ENCODE results near the gene UGGT2.
"Not testable (repeated sequence)": the region's sequence is repeated elsewhere in the genome, so short reads cannot be mapped to it uniquely, and the experiment has no call there.

The UGGT2 gene

DNA sequence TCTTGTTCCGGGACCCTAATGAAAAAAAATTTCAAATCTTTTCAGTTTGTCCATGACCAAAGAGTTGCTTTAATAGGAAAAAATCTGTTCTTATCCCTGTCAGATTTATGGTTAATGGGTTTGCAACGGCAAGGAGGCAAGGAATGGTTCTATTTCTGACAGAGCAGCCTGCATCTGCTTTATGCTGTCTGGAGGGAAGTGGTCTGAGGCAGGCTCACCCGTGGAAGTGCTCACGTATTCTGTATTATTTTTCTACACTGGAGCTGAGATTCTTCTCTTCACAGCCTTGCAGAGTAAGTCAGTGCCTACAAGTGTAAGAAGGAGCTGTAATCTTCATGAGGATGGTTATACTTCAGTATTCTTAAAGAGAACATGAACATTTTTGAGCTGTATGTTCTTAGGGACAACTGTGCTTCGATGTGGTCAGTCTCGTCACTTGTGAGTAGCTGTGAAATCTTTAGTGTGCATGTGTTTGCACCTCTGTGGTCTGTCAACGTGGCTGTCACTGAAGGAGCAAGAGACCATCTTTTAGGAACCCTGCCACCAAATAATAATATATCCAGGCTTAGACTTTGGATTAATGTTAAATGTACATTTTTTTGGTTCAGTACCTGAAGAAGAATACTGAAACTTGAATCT lies 262.0 kb downstream of the UGGT2 start:
- DNase-seq = no peak

DNA sequence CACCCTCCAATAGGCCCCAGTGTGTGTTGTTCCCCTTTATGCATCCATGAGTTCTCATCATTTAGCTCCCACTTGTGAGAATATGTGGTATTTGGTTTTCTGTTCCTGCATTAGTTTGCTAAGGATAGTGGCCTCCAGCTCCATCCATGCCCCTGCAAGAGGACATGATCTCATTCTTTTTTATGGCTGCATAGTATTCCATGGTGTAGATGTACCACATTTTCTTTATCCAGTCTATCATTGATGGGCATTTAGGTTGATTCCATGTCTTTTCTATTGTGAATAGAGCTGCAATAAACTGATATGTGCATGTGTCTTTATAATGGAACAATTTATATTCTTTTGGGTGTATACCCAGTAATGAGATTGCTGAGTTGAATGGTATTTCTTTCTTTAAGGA lies 263.9 kb downstream of the UGGT2 start:
- not testable (repeated sequence) for DNase-seq

DNA sequence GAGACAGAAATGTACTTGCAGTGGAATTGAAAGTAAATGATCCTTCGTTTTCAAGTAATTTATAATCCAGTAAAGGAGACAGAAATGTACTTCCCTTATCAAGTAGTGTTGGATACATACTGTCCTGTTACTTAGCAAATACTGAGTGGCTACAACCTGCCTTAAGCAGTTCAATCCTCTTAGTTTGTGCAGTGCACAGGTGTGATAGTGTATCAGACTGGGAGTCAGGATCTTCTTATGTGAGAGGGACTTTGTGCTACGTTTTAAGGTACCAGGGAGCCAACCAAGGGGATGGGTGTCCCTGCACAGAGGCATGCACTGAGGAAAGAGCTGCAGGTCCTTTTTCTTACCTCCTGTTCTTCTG lies 265.1 kb downstream of the UGGT2 start:
- no peak for DNase-seq

GRCh38 chr13:95787356-95788099 lies 265.7 kb downstream of the UGGT2 start:
- DNase-seq = no peak

DNA sequence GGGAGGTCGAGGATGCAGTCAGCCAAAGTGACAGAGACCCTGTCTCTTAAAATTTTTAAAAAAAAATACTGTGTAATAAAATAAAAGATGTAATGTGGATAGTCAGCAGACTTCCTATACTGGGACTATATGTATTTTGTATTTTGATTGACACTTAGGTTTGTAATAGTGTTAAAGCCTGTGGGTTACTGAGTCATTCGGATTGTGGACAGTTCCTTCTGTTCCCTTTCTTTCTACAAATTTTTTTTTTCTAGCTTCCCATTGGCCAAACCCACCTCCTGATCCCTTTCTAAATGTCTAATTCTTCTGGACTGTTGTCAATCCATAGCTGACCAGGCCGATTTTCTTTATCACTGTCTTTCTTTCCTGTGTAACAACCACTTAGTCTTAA lies 268.3 kb downstream of the UGGT2 start:
- DNase-seq = no peak

GRCh38 chr13:95784161-95784899 lies 268.9 kb downstream of the UGGT2 start:
- DNase-seq = no peak

DNA sequence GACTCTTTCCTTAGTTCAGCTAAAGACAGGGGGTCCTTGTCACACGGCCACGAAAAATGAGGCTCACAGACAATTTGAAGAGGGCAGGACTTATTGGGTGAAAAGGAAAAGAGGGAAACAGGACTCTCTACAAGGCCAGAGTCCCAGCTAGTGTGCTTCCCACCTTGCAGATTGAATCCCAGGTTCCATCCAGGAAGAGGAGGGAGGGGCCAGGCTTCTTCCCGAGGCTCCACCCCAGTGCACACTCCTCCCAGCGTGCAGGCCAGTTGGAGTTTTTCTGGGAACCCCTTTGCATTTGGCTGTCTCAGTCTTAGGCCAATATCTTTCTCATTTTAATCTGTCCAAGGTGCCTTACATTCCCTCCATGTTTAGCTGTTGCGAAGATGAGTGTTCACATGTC lies 269.5 kb downstream of the UGGT2 start:
- DNase-seq = no peak

DNA sequence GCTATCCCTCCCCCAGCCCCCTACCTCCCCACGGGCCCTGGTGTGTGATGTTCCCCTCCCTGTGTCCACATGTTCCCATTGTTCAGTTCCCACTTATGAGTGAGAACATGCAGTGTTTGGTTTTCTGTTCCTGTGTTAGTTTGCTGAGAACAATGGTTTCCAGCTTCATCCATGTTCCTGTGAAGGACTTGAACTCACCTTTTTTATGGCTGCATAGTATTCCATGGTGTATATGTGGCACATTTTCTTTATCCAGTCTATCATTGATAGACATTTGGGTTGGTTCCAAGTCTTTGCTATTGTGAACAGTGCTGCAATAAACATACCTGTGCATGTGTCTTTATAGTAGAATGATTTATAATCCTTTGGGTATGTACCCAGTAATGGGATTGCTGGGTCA lies 271.3 kb downstream of the UGGT2 start:
- DNase-seq = not testable (repeated sequence)

DNA sequence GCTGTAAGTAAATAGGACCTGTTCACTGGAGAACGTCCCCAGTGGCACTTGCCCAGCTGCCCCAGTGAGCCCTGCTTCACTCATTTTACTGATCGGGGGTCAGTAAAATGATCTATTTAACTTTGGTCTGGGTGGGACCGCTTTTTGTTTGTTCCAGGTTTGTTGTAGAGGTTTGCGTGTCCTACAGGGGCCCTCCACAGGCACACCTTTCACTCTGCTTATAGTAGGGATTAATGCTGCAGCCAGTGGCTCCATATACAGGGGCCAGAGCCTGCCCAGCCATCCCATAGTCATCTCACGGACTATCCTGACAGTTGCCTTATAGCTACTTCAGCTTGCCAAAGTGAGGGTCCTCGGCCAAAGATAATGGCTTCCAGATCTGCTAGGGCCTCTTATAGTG lies 272.2 kb downstream of the UGGT2 start:
- DNase-seq = no peak

GRCh38 chr13:95779522-95779921 lies 273.7 kb downstream of the UGGT2 start:
- DNase-seq = no peak

GRCh38 chr13:95771905-95772304 lies 281.3 kb downstream of the UGGT2 start:
- DNase-seq = no peak

DNA sequence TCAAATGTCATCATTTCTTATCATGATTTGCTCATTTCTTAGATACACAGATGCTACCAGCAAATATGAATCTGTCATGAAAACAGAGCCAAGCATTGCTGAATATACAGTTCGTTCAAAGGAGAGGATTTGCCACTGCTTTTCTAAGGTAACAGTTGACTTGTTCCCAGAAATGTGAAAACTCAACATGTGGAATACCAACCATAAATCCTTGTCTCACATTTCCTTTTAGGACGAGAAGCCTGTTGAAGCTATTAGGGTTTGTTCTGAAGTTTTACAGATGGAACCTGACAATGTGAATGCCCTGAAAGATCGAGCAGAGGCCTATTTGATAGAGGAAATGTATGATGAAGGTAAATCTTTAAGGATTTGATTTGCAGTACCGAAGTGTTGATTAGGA lies 289.6 kb downstream of the UGGT2 start:
- no peak for DNase-seq

DNA sequence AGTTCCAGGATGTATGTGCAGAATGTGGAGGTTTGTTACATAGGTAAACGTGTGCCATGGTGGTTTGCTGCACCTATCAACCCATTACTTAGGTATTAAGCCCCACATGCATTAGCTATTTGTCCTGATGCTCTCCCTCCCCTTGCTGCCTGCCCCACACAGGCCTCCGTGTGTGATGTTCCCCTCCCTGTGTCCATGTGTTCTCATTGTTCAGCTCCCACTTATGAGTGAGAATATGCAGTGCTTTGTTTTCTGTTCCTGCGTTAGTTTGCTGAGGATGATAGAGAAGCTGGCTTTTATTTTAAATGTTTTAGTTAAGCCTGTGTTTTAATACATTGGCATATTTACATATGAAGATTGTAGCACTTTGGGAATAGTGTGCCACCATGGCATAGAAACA lies 290.6 kb downstream of the UGGT2 start:
- not testable (repeated sequence) for DNase-seq

- no peak for DNase-seq
Observed at GRCh38 chr13:95756072-95756471, 297.1 kb downstream of the UGGT2 start.

GRCh38 chr13:95754069-95754468 lies 299.1 kb downstream of the UGGT2 start:
- no peak for DNase-seq

GRCh38 chr13:95752677-95753076 lies 300.5 kb downstream of the UGGT2 start:
- DNase-seq = no peak
